ENCODE measurements around the gene TOM1.
"Not testable (repeated sequence)": the region's sequence is repeated elsewhere in the genome, so short reads cannot be mapped to it uniquely, and the experiment has no call there.

TOM1 gene

DNA sequence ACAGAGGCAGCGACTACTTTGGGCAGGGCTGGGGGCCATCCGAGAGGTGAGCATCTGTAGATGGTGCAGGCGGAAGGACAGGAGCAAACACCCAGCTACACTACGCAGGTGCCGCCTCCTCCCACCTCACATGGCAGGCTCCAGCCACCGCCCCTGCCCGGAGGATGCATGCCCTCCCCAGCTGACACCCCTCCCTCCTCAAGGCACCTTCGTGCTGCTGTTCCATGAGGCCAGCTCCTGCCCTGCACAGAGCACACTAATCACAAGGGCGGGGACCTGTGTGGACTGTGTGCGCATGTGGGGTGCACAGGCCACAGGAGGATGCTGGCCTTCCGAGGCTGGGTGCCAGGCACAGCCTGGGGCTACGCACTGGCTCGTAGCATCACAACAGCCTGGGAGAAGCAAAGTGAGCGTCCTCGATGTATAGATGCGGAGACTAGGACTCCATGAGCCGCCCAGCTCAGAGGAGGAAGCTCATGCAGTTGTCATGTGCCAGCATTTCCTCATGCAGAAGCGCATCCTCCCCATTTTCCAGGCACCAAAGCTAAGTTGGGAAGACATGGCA lies 48.4 kb downstream of the TOM1 start:
- no peak for DNase-seq

DNA sequence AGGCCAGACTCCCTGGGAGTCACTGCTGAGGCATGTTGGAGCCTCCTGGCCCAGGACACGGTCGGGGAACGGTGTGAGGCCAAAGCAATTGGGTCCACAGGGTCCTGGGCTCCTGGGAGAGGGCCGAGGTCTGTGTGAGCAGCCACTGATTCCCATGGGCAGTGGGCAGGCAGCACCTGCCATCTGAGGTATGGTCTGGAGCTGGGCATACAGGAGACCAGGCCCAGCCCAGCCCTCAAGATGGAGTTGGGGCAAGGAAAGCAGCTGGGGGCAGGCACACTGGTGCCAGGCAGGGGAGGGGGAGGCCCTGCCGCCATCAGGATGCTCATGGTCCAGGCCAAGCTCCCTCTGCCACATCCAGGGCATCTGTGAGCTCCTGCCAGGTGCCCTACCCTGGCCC lies 49.0 kb downstream of the TOM1 start:
- no peak for DNase-seq

DNA sequence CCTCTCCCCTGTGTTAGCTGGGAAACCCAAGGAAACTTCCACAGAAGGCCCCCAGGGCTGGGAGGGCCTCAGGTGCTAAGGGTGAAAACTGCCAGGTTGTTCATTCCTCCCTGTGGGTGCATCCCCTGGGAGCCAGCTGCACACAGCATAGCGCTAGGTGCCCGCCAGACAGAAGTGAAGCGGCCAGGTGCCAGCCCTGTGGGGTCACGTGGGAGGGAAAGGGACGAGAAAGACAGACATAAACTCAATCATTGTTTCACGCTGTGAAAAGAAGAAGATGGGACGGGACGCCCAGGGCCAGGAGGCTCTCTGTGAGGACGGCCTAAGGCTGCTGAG lies 49.6 kb downstream of the TOM1 start:
- peak; percentile 50 for DNase-seq

DNA sequence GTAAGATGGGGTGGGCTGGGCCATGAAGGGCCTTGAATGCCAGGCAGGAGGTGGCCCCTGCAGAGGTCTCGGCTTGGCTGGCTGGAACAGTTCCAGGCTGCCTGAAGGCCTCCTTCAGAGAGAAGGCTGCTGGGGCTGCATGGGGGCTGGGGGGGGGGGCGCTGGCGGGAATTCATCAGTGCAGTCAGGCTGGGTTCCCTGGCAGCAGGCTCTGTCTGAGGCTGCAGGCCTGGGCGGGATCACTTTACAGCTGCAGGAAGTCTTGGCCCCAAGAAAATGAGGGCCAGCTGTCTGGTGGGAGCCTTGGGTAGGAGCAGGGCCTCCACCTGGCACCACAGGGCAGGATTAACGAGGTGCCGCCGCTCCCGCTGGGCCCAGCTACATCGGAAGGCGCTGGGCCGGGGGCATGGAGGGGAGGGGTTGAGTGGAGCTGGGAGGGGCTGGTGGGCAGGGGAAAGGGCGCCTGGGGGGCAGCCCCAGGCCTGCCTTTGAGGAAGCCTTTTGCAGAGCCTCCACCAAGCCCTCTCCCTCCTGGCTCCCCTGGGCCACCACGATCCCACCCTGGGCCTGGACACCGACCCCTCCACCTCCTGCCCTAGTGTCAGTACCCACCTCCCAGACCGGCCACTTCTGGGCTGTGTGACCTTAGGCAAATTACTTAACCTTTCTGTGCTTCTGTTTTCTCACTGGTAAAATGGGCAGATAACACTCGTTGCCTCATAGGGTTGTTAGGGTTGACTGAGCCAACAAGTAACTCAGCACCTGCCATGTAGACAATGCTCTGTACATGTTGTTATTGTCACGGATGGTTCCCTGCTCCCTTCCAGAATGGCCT lies 50.2 kb downstream of the TOM1 start:
- DNase-seq = no peak

DNA sequence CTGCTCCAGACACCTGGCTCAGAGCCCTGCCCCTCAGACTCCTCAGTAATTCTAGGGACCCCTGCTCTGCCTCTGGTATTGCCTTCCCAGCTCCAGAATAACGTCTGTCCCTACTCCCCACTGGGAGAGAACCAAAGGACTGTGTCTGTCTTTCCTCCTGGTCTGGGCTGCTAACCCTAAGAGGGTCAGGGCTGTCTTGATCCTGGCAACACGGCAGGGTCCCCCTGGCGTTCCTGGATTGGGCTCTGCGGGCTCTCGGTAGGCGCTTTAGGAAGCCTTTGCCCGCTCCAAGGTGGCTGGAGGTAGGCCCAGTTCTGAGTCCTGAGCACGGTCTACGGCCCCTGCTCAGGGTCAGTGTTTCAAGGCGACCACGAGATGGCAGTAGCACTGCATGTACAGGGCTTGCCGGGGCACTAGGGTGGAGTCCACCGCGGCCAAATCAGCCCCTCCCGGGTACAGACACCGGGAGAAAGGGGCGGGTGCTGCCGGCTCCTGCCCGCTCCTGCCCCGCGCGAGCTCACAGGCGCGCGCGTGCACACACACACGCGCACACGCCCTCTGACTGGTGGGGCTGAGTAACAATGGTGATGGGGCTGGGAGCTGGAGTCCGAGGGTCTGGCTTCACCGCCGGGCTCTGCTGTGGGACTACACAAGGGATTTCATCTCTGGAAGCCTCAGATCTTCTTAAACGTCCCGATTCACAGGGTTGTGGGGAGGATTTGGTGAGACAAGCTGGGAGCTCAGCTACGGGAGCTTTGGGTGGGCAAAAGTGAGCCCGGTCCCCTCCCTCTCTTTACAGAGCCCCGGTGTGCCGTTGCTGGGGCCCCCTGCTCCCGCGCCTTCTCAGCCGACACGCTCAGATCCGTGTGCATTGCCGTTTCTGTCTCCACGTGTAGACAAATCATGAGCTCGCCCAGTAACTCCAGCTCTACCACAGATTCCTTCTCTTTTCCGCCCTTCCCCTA lies 51.1 kb downstream of the TOM1 start:
- peak; percentile 68 for DNase-seq

DNA sequence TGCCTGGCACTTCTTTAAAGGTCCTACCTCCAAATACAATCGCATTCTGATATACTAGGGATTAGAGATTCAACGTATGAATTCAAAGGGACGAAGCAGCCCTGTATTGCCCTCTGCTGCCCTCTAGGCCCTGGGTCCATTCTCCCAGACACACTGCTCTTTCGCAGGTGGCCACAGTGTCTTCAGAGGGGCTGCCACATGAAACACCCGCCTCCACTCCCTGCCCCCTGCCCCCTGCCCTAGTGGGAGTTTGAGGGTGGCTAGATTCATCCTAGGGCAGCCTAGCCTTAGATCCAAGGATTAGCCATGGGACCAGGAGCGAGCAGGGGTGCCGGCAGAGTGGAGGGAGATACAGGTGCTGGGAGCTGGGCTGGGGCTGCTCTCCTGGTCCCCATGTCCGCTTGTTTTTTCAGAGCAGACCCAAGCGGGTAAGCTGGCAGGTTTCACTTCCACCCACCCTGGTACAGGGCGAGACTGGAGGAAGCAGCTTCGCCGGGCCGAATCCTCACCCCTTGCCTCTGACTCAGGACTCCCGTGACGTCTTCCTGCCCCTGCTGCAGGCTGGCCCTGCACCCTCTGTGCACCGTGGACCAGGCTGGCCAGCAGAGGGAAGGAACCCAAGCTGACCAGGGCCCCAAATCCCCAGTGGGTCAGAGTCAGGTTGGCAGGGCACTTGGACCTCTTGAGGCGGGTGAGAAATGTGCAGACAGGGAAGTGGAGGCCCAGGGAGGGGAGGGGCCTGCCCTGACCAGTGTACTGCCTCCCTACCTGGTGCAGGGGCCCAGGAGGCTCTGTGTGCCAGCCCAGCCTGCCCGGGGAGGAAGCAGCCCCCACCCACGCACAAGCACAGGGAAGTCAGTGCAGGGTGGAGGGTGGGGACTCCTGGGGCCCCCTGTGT lies 52.8 kb downstream of the TOM1 start:
- DNase-seq = no peak

DNA sequence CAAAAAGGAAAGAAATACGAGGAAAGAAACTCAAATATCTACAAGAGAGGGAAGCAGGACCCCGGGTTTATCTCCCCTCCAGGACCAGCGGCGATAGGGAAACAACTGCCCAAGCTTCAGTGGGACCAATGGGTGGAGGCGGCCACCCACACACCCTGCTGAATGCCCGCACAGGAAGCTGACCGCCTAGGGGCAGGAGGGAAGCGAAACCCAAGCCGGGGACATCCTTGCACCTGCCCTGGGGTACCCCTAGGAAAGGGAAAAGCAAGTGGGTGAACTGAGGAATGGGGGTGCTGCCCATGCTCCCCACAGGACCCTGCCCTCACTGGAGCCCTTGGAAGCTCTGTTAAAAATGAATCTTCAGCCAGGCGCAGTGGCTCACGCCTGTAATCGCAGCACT lies 53.6 kb downstream of the TOM1 start:
- DNase-seq = no peak

DNA sequence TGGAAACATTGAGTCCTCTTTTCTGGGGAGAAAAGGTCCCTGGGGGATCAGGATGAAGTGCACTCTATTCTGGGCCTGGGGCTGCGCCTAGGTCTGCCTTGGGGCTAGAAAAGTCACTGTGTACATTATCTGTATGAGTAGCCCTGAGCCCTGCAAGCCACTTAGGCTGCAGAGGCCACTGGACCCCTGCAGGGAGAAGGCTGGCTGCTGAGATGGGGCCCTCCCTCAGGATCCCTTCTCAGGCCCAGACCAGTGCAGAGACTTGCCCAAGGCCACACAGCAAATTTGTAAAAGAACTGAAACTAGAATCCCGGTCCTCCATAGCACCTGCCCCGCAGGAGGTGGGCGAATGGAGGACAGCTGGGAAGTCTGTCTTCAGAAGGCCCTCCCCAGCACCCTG lies 54.4 kb downstream of the TOM1 start:
- DNase-seq = no peak

DNA sequence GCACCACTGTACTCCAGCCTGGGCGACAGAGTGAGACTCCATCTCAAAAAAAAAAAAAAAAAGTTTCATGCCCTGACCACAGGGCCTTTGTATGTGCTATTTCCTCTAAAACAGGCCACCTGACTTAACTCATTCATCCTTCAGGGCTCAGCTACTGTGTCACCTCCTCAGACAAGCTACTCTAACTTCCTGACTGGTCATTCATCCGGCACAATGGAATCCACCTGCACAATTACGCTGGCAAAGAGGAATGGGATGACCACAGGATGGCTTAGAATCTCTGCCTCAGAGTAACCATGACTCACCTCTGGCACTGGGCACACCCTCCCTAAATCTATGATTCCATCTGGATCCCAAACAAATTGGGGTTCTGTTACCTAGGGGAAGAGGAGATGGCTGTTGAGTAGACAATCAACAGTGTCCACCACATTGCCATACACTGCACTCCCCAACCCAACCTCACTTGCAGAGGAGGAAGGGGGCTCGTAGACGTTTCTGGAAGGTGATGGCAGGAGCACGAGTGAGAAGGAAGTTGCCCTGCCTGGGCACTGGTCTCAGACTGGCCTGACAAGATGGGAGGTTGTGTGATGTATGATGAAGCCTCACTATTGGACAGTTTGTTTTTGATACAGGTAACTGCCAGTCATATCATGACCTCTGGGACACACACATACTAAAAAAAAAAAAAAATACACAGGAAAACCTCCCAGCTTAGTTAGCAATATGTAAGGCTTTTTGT lies 58.4 kb downstream of the TOM1 start:
- DNase-seq = no peak

DNA sequence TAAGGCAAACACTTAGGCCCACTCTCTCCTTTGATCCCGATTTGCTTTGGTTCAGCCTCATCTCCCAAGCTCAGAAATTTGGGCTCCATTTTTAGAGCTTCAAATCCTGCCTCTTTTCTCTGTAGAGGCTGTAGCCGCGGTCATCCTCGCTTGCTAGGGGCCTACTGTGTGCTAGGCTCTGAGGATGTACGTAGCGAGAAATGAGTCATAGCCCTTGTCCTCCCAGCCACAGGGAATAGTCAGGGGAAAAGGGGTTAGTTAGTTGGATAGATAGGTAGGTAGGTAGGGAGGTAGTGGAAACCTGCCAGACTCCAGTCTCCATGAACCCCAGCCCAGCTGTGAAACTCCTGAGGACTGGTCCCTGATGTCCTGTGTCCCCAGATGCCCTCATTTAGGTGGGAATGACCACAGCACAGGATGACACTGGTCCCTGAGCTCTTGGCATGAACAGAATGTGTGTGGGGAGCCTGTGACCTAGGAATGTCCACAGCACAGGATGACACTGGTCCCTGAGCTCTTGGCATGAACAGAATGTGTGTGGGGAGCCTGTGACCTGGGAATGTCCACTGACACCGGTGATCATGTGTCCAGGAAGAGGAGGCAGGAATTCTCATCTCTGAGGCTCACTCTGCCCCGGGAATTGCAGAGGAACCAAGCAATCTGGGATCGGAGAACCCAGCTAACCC lies 59.8 kb downstream of the TOM1 start:
- no peak for DNase-seq

DNA sequence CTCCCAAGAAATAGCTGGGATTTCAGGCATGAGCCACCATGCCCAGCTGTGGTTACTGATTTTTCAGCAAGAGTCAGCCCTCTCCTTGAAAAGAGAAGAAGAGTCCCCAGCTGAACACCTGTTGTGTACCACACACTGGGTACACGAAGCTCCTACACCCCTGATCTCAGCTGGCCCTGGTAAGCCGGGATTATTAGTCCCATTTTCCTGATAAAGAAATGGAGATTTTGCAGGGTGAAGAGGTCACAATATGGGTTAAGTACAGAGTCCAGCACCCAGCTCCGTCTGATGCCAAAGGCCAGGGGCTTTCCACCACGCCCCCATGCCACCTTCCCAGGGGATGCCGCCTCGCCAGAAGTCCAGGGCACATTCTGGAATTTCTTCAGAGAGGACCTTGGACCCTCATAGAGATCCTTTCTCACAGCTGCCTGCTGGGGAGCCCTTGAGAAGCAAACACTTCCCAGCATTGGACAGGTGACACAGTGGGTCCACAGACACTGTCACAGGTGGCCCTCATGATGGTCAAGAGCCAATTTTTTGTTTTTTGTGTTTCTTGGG lies 61.4 kb downstream of the TOM1 start:
- DNase-seq = no peak

DNA sequence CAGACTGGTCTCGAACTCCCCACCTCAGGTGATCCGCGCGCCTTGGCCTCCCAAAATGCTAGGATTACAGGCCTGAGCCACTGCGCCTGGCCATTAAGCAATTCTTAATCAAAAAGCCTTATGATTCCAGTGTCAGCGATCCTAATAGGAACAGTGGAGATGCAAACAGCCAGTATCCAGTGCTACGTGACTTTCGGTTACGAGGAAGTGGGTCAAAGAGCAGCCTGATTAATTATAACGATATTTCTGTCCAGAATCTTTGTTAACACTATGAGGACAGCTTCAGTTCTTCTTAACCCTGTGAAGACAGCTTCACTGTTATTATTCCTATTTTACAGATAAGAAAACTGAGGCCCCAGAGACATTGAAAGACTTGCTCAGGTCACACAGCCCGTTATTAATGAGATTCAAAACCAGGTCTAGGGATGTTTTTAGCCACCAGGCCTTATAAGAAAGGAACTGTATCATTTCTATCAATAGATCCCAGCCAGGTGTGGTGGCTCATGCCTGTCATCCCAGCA lies 63.9 kb downstream of the TOM1 start:
- DNase-seq = no peak

DNA sequence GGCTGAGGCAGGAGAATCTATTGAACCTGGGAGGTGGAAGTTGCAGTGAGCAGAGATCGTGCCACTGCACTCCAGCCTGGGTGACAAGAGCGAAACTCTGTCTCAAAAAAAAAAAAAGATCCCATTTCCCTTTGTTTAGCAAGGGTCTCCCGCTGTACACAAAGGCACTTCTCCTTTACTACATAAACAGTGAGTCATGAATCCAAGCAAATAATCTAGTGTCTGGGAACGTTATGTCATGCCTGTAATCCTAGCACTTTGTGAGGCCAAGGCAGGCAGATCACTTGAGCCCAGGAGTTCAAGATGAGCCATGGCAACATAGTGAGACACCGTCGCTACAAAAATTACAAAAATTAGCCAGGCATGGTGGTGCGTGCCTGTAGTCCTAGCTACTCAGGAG lies 64.5 kb downstream of the TOM1 start:
- not testable (repeated sequence) for DNase-seq

DNA sequence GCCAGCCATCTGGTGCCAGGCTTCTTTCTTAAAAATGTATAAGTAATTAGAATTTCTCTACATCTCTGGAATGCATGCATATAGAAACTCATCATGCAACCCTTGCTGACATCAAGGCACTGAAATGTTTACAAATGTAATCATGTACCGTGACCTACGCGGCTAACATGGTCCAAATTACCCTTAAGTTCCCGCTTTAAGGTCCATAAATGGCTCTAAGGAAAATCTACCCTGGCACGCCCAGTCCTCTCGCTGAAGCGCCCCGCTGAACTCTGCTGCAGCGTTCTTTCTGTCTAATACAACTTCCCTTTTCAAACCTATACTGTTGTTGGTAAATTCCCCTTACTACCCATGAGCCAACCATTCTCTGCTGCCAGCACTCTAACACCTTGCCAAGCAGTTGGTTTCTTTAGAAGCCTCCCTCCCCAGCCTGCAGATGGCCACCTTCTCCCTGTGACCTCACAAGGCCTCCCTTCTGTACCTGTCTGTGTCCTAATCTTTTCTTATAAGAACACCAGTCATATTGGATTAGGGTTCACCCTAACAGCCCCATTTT lies 67.7 kb downstream of the TOM1 start:
- no peak for DNase-seq

DNA sequence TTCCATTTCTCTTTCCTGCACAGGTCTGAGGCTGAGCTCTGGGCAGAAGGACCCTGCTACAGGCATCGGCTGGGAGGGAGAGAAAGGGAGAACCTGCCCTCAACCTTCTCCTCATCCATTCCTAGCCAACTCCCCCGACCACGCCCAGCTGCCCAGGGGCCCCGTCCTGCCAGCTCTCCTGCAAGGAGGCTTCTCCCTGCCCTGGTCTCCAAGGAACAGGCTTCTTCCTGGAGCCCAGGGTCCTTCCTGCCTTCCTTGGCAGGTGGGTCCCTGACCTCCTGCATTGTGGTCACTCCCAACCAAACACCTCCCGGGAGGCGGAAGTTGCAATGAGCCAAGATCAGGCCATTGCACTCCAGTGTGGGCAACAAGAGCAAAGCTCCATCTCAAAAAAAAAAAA lies 68.7 kb downstream of the TOM1 start:
- no peak for DNase-seq

DNA sequence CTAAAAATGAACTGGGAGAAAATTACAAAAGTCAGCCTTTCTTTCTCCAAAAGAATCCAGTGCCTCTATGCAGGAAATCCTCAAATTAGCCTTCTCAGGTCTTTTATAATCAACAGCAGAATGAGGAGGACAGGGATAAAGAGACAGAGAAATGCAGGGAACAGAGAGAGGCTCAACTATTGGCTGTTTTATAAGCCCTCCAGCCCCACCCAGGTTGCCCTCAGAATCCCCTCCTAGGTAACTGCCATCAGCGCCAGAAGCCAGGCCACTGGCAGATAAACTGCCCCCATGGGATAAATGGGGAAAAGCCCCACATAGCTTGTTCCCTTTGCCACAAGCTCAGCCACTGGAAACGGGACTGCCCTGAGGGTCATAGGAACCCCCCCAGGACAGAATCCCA lies 70.3 kb downstream of the TOM1 start:
- no peak for DNase-seq

DNA sequence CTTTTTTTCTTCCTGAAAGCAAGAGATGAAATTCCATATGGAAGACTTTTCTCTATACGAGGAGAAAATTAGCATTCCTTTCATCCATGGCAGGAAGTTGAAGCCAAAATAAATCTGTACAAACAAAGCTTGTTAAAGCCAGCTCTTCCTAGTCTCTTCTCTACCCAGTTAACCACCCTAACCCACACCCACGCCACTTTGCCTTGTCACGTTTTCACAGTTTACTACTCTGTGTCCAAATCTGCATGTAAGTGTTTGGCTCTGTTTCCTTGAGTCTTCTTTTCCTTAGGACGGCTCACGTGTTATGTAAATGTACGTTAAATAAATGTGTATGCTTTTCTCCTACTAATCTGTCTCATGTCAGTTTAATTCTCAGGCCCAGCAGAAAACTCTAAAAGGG lies 74.1 kb downstream of the TOM1 start:
- DNase-seq = no peak

DNA sequence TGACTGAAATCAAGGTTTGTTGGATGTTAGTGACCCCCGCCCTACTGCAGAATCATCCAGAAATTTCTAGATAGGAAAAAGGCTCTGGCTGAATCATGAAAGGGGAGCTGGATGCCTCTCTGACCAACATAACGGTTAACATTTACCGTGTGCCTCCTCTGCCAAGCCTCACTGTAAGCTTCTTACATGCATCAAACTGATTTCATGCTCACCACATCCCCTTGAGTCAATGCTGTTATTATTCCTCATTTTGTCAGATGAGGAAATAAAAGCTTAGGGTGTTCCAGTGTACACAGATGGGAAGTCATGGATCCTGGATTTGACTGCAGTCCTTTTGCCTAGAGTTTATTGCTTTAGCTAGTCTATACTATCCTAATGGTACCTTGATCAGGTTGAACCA lies 75.3 kb downstream of the TOM1 start:
- no peak for DNase-seq

DNA sequence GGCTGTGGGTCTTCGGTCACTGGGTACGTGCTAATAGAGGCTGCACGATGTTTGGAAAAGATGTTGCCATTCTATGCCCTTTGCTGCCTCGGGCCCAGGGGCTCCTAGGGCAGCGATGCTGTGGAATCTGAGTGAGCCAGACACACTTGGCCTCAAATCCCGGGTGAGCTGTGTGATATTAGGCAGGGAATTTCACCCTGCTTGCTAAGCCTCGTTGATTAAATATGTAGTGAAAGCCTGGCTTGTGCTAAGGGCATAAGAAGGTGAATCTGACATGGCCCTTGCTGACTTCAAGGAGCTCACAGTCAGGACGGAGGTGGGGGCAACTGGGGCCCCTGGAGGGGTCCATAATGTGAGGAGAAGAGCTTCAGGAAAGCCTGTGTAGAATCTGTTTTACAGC lies 75.8 kb downstream of the TOM1 start:
- DNase-seq = no peak

DNA sequence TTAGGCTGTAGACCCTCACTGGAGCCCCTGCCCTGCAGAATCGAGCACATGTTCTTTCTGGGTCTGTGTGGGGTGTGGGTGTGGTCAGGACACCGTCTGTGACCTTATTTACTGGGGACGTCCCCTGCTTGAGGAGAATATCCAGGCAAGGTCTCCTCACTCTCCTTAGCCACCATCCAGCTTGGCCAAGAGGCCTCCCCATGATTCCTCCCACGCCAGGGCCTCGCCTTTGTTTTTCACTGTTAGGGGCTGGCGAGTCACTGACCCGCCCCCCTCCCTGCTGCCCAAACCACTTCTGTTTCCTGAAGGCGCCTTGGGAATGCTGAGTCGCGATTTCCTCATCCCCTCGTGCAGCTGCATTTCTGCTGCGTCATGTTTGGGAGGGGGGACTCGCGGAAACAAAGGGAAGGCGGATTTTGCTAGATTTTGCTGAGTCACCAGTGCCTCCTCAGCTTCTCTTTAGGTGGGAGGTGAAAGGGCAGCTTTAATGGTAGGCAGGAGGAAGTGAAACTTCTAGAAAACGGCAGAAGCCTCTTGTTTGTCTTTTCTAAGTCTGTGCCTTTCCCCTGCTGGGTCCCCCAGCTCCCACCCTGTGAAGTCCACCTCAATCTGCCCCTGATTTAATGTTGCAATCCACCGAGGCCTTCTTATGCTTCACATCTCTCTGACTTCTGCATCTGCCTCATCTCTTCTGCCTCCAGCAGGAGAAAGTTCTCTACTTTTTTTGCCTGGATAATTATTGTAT lies 77.2 kb downstream of the TOM1 start:
- no peak for DNase-seq

Measured in NCI-H2107 (cell line).